AG08395 (cell line): ENCODE measurements around the gene STRADB.
A peak's percentile ranks its signal among the peaks of the same experiment; 100 is the strongest.
"Not testable (repeated sequence)": the region's sequence is repeated elsewhere in the genome, so short reads cannot be mapped to it uniquely, and the experiment has no call there.

Source experiments
- DNase-seq: peaks from one replicate; pipeline ENCODE4 v3.0.0; 2012; ENCODE audit warnings: mixed read lengths, low spot score

Gene STRADB

GRCh38 chr2:201451292-201452057 lies at the start of gene STRADB, which contains the start of gene TRAK2:
TSS of gene STRADB (plus strand) at chr2:201451740. CDS start at chr2:201454841, 3,101 bp downstream.
TSS of gene TRAK2 (minus strand) at chr2:201451458. CDS start at chr2:201420507, 30,951 bp downstream.
- peak; percentile 96 for DNase-seq

- DNase-seq = no peak
Measured at GRCh38 chr2:201401815-201402214, 49.7 kb upstream of the STRADB start.

- peak; percentile 27 for DNase-seq
Measured at GRCh38 chr2:201402651-201403562, 48.6 kb upstream of the STRADB start.

GRCh38 chr2:201403880-201404279 lies 47.7 kb upstream of the STRADB start:
- DNase-seq = no peak

GRCh38 chr2:201404699-201405280 lies 46.8 kb upstream of the STRADB start:
- DNase-seq = no peak

- DNase-seq = peak; percentile 62
Measured at GRCh38 chr2:201406077-201406662, 45.4 kb upstream of the STRADB start.

- no peak for DNase-seq
Measured at GRCh38 chr2:201407265-201407664, 44.3 kb upstream of the STRADB start.

- no peak for DNase-seq
Measured at GRCh38 chr2:201408931-201409330, 42.6 kb upstream of the STRADB start.

- DNase-seq = peak; percentile 22
Measured at GRCh38 chr2:201411421-201411820, 40.1 kb upstream of the STRADB start.

GRCh38 chr2:201413143-201413542 lies 38.4 kb upstream of the STRADB start:
- DNase-seq = no peak

GRCh38 chr2:201413552-201413951 lies 38.0 kb upstream of the STRADB start:
- no peak for DNase-seq

- no peak for DNase-seq
Measured at GRCh38 chr2:201414099-201415023, 37.2 kb upstream of the STRADB start.

- no peak for DNase-seq
Measured at GRCh38 chr2:201415149-201415548, 36.4 kb upstream of the STRADB start.

- no peak for DNase-seq
Measured at GRCh38 chr2:201419057-201419635, 32.4 kb upstream of the STRADB start.

- no peak for DNase-seq
Measured at GRCh38 chr2:201419986-201420385, 31.6 kb upstream of the STRADB start.

GRCh38 chr2:201420442-201421113 lies 31.0 kb upstream of the STRADB start:
- DNase-seq = peak; percentile 44

- no peak for DNase-seq
Measured at GRCh38 chr2:201425952-201426351, 25.6 kb upstream of the STRADB start.

- DNase-seq = not testable (repeated sequence)
Measured at GRCh38 chr2:201428366-201428765, 23.2 kb upstream of the STRADB start.

- not testable (repeated sequence) for DNase-seq
Measured at GRCh38 chr2:201429835-201430234, 21.7 kb upstream of the STRADB start.

- DNase-seq = not testable (repeated sequence)
Measured at GRCh38 chr2:201430322-201430721, 21.2 kb upstream of the STRADB start.
